HepG2 (cell line): ENCODE results near the gene EHBP1. TPM values are rescaled to one million over a fixed set of nuclear protein-coding genes. Genes with fewer than 3 reads are reported as not detected.
A peak's percentile ranks its signal among the peaks of the same experiment; 100 is the strongest.

Source experiments
- ATAC-seq: fragments of 200-7000 bp; cut with Tn5 transposase; 3 replicates; pipeline ENCODE4 v1.9.1; 2020; ENCODE audit warnings: mild to moderate bottlenecking, moderate library complexity
- BruUV-seq: library from RNA; stranded (reverse); fragments of 400-500 nt; replicated peaks from 2 replicates; lab custom pipeline; 2021; lab: Mats Ljungman, UMichigan
- CTCF ChIA-PET: fragments of 300-600 bp; formaldehyde crosslinking; extraction: SDS; loops from one replicate; lab custom pipeline; 2021; ENCODE audit warnings: low total read pairs, inconsistent platforms, low intra/inter-chr PET ratio; lab: Yijun Ruan, JAX
- POLR2A ChIA-PET: fragments of 350-600 bp; sonication (Branson Sonifier 250); formaldehyde crosslinking; loops from one replicate; lab custom pipeline; 2020; ENCODE audit warnings: antibody characterized with exemption, inconsistent platforms; lab: Yijun Ruan, JAX
- DNase-seq: peaks from one replicate; pipeline ENCODE4 v3.0.0-alpha.2; 2015; ENCODE audit warnings: low spot score
- FAIRE-seq: peaks from 3 replicates; lab custom pipeline; 2011; peaks lifted over from hg19 to GRCh38; lab: Jason Lieb, UNC
- H2AFZ ChIP-seq: one replicate; pipeline ENCODE4 v1.6.1; 2011; ENCODE audit warnings: low read length, inconsistent platforms
- H3K27ac ChIP-seq: fragments of 300-600 bp; 3 replicates; pipeline ENCODE4 v1.8.0; 2011; ENCODE audit warnings: mixed run types, mild to moderate bottlenecking, mixed read lengths, low read length, inconsistent platforms; ENCODE audit not compliant: insufficient read depth; ENCODE audit errors: extremely low read length
- H3K27me3 ChIP-seq, 2 experiments: fragments of 200-600 bp in 1 of 2; 2 replicates in 1 of 2; 3 replicates in 1 of 2; pipeline versions ENCODE4 v1.6.0 to v1.8.0; 2011; ENCODE audit warnings: low read length in 2 of 2, mild to moderate bottlenecking in 2 of 2, moderate library complexity in 2 of 2, inconsistent platforms in 1 of 2; ENCODE audit not compliant: insufficient read depth in 2 of 2, control insufficient read depth in 1 of 2
- H3K36me3 ChIP-seq, 2 experiments: fragments of 200-600 bp in 1 of 2; replicated peaks in 1 of 2; 2 replicates in 1 of 2; 3 replicates in 1 of 2; pipeline versions ENCODE4 v1.5.1 to v1.8.0; 2011; ENCODE audit warnings: low read length in 2 of 2, inconsistent platforms in 1 of 2; ENCODE audit not compliant: insufficient read depth in 2 of 2, control insufficient read depth in 1 of 2
- H3K4me1 ChIP-seq: 2 replicates; pipeline ENCODE4 v1.5.1; 2012; ENCODE audit warnings: low read length, inconsistent platforms; ENCODE audit not compliant: insufficient read depth
- H3K4me2 ChIP-seq: 2 replicates; pipeline ENCODE4 v1.6.0; 2011; ENCODE audit warnings: low read depth, low read length, inconsistent platforms
- H3K4me3 ChIP-seq, 3 experiments: fragments of 200-600 bp in 1 of 3; sonication (generic), shearing (Covaris generic) in 1 of 3; replicated peaks in 1 of 3; 2 replicates each; pipeline ENCODE4 v1.5.1; 2011 to 2016; ENCODE audit warnings: low read length in 3 of 3, inconsistent platforms in 2 of 3, low read depth in 2 of 3, mild to moderate bottlenecking in 2 of 3, control low read depth in 1 of 3, mixed read lengths in 1 of 3; ENCODE audit not compliant: insufficient read depth in 1 of 3
- H3K79me2 ChIP-seq: one replicate; pipeline ENCODE4 v1.6.1; 2011; ENCODE audit warnings: low read length, inconsistent platforms; ENCODE audit not compliant: insufficient read depth
- H3K9ac ChIP-seq: 2 replicates; pipeline ENCODE4 v1.6.0; 2011; ENCODE audit warnings: mild to moderate bottlenecking, low read depth, low read length, inconsistent platforms; ENCODE audit not compliant: insufficient read depth
- H3K9me3 ChIP-seq: 2 replicates; pipeline ENCODE4 v1.5.1; 2012; ENCODE audit warnings: mild to moderate bottlenecking, low read length
- H4K20me1 ChIP-seq: 2 replicates; pipeline ENCODE4 v1.6.0; 2011; ENCODE audit warnings: inconsistent platforms, mild to moderate bottlenecking, low read length, moderate library complexity; ENCODE audit not compliant: insufficient read depth
- ATF7 ChIP-seq, 2 experiments: fragments of 450-650 bp in 1 of 2; sonication (generic) in 1 of 2; formaldehyde crosslinking in 1 of 2; IDR thresholded peaks; 2 replicates each; pipeline versions ENCODE4 v1.4.0 to v1.6.1; 2016 to 2020; ENCODE audit warnings: antibody characterized with exemption in 1 of 2, mild to moderate bottlenecking in 1 of 2, missing genetic modification reagents in 1 of 2
- JUN ChIP-seq: sonication (generic); formaldehyde crosslinking; IDR thresholded peaks from 2 replicates; pipeline ENCODE4 v1.4.0; 2020; ENCODE audit warnings: mild to moderate bottlenecking, missing genetic modification reagents
- LCORL ChIP-seq, 2 experiments: fragments of 450-650 bp in 1 of 2; sonication (generic) in 1 of 2; formaldehyde crosslinking in 1 of 2; IDR thresholded peaks; 2 replicates each; pipeline versions ENCODE4 v1.5.0 to v1.6.1; 2017 to 2020; ENCODE audit warnings: antibody characterized with exemption in 1 of 2, missing genetic modification reagents in 1 of 2
- ZNF3 ChIP-seq: IDR thresholded peaks from 2 replicates; pipeline ENCODE4 v1.7.0; 2017; ENCODE audit warnings: inconsistent platforms
- WGBS: methylation state at CpG from one replicate; pipeline ENCODE4 v1.1.6; 2017; ENCODE audit warnings: low lambda C conversion rate; 5-methylcytosine and 5-hydroxymethylcytosine counted together
- in situ Hi-C: cut with HindIII; loops from 2 replicates; pipeline ENCODE4 v1.10.0; 2017; ENCODE audit warnings: low pct_unique_long_range_greater_than_20kb; ENCODE audit not compliant: extremely low pct_ligation_motif_present
- intact Hi-C: fragments of 100-400 bp; cut with micrococcal nuclease; formaldehyde crosslinking; loops from one replicate; pipeline ENCODE4 v1.10.0; 2022; ENCODE audit not compliant: unreplicated experiment
- polyA plus RNA-seq, 8 experiments: library from polyadenylated mRNA; depleted of rRNA in 3 of 8; stranded (reverse) in 7 of 8; unstranded in 1 of 8; fragments of >200 nt; fragmentation: Illumina TruSeq in 4 of 8; extraction: Trizol in 4 of 8; gene quantifications; 2 replicates each; pipeline versions ENCODE4 v1.2.1 to v1.2.3, GENCODE V29; 2011 to 2016; ENCODE audit warnings: low read depth in 4 of 8, missing spikeins in 1 of 8, mixed read lengths in 1 of 8; ENCODE audit not compliant: insufficient read depth in 1 of 8
- total RNA-seq, 5 experiments: library from RNA; depleted of rRNA; stranded (reverse); fragments of >200 nt; fragmentation: Illumina TruSeq; extraction: Trizol; gene quantifications; 2 replicates each; pipeline ENCODE4 v1.2.3, GENCODE V29; 2016; ENCODE audit warnings: low read depth in 1 of 5
- TF ChIP-seq, protein P1 (sequence below): sonication (generic); formaldehyde crosslinking; IDR thresholded peaks from 2 replicates; pipeline ENCODE4 v1.5.0; 2020; ENCODE audit warnings: mild to moderate bottlenecking, missing genetic modification reagents
- TF ChIP-seq, protein P2 (sequence below): sonication (generic); formaldehyde crosslinking; IDR thresholded peaks from 2 replicates; pipeline ENCODE4 v1.5.0; 2020; ENCODE audit warnings: missing genetic modification reagents
- TF ChIP-seq, protein P3 (sequence below): sonication (generic); formaldehyde crosslinking; IDR thresholded peaks from 2 replicates; pipeline ENCODE4 v1.9.0; 2021; ENCODE audit warnings: missing genetic modification reagents, mild to moderate bottlenecking, borderline replicate concordance
- TF ChIP-seq, protein P4 (sequence below): sonication (generic); formaldehyde crosslinking; IDR thresholded peaks from 2 replicates; pipeline ENCODE4 v1.8.1; 2023; ENCODE audit warnings: mild to moderate bottlenecking, moderate library complexity, missing genetic modification reagents

EHBP1 gene
- total and polyA plus RNA-seq, 2 of the 13 experiments (the other 11 are each of a cell fraction or from before 2014, with no cell fraction given), result 93.5 to 146 TPM

DNA sequence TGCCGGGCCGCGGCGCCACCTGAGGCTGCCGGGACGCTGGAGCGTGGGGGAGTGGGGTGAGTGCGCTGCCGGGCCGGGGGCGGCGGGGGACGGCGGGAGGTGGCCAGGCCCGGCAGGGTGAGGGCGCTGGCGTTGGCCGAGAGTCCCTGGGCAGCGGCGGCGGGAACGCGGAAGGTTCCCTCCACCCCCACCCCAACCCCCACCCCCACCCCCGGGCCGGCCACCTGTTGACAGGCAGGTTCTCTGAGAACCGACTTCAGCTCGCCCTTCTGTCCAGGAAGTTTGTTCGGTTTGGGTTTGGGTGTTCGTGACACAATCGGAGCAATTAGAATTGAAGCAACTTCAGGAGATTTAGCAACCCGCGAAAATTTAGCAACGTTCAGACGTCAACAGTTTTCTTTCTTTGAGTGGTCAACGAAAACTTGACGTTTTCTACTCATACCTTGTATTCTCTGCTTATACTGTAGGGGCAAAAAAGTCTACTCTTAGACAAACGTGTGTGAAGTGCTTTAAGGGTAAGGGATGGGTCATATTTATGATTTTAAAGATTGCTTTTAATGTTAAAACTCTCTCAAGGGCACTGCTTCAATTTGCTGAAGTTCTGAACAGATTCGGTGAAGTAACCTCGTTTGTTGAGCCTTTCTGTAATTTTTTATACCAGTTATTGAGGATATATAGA lies 354.4 kb downstream of the EHBP1 start:
- CTCF ChIA-PET, result no interaction called here
- intact Hi-C loops, result no loop called here
- BruUV-seq, result no TSS peak

DNA sequence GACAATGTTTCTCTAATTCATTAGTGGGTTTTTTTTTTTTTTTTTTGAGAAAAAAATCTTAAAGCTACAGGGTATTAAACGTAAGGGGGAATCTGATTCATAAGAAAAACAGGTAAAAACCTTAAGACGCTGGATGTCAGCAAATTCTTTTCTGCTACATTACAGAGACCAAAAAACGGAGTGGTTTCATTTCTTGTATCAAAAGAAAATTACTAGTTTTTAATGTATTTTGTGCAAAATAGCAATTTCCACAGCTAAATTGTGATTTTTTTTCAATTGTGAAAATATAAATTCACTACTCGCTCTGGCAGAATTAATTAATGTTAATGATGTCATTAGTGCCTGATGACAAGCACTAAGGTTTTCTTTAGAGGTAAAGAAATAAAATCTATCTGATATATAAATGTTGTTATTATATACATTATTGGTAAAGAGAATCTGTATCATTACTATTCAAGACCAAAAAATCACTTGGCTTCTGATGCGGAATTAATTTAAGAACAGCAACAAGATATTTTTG lies 355.0 kb downstream of the EHBP1 start:
- DNase-seq, result no peak
- no peak overlapping the region for H3K4me2 ChIP-seq
- CTCF ChIA-PET, result no interaction called here

More for the DNA sequence above, 354.4 kb downstream of the EHBP1 start:
- TF ChIP-seq, protein P1, sequence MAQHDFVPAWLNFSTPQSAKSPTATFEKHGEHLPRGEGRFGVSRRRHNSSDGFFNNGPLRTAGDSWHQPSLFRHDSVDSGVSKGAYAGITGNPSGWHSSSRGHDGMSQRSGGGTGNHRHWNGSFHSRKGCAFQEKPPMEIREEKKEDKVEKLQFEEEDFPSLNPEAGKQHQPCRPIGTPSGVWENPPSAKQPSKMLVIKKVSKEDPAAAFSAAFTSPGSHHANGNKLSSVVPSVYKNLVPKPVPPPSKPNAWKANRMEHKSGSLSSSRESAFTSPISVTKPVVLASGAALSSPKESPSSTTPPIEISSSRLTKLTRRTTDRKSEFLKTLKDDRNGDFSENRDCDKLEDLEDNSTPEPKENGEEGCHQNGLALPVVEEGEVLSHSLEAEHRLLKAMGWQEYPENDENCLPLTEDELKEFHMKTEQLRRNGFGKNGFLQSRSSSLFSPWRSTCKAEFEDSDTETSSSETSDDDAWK (CRISPR knock-in tag), result no peak
- Histone ChIP-seq H3K9ac (no peak overlapping the region), H3K4me2 (no peak overlapping the region), H4K20me1 (no peaks in the 10 kb centered on the region), H2AFZ (no peak overlapping the region), H3K79me2 (no peaks in the 10 kb centered on the region), H3K9me3 (no peaks in the 10 kb centered on the region), H3K36me3 (peaks cover 8 to 25% of the 10 kb centered on the region in 2 experiments; a peak in 4 of 5 replicates), H3K4me1 (no peaks in the 10 kb centered on the region), H3K27me3 (no peaks in the 10 kb centered on the region), H3K27ac (no peak overlapping the region), H3K4me3 (no peak overlapping the region)
- ATAC-seq (peak; percentile 13; the same call in 1 of the 3 replicates), DNase-seq (no peak), FAIRE-seq (no peak)
- POLR2A ChIA-PET, result no interaction called here
- in situ Hi-C loops, result loop anchor here (25.0 kb wide), 1 partner anchor 648 kb away; no protein-coding TSS in a partner anchor
- 87% methylated on average over 39 of the region's 39 CpGs for WGBS

More for the DNA sequence above, 355.0 kb downstream of the EHBP1 start:
- Histone ChIP-seq H3K4me1 (no peaks in the 10 kb centered on the region), H3K27ac (no peak overlapping the region), H3K9me3 (no peaks in the 10 kb centered on the region), H3K27me3 (no peaks in the 10 kb centered on the region), H3K4me3 (no peak overlapping the region), H2AFZ (no peak overlapping the region), H4K20me1 (no peaks in the 10 kb centered on the region), H3K79me2 (no peaks in the 10 kb centered on the region), H3K9ac (no peak overlapping the region), H3K36me3 (peaks cover 5 to 19% of the 10 kb centered on the region in 2 experiments; a peak in 3 of 5 replicates)
- TF ChIP-seq, protein P2, sequence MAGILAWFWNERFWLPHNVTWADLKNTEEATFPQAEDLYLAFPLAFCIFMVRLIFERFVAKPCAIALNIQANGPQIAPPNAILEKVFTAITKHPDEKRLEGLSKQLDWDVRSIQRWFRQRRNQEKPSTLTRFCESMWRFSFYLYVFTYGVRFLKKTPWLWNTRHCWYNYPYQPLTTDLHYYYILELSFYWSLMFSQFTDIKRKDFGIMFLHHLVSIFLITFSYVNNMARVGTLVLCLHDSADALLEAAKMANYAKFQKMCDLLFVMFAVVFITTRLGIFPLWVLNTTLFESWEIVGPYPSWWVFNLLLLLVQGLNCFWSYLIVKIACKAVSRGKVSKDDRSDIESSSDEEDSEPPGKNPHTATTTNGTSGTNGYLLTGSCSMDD (CRISPR knock-in tag), result no peak
- TF ChIP-seq, protein P3, sequence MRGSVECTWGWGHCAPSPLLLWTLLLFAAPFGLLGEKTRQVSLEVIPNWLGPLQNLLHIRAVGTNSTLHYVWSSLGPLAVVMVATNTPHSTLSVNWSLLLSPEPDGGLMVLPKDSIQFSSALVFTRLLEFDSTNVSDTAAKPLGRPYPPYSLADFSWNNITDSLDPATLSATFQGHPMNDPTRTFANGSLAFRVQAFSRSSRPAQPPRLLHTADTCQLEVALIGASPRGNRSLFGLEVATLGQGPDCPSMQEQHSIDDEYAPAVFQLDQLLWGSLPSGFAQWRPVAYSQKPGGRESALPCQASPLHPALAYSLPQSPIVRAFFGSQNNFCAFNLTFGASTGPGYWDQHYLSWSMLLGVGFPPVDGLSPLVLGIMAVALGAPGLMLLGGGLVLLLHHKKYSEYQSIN (CRISPR knock-in tag), result no peak
- TF ChIP-seq ATF7 (IDR thresholded peaks at IDR 0.05) (peak; percentile 51), ATF7 (CRISPR knock-in tag; IDR thresholded peaks at IDR 0.05) (no peak), ZNF3 (no peak), JUN (CRISPR knock-in tag) (no peak), LCORL (IDR thresholded peaks at IDR 0.05) (no peak), LCORL (CRISPR knock-in tag; IDR thresholded peaks at IDR 0.05) (no peak)
- TF ChIP-seq, protein P4, sequence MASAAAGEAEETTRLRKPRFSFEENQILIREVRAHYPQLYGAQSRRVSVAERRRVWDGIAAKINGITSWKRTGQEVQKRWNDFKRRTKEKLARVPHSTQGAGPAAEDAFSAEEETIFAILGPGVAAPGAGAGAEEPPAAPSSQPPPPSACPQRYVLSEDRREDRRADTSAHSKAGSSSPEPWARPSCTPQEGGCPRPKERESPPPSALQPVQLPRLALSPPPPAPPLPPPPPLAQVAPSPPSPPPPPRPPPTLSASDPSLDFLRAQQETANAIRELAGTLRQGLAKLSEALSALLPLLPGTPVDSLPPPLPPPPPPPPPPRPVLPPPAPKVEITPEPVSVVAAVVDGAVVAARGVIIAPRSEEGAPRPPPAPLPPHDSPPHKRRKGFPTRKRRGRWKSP (CRISPR knock-in tag), result no peak
- ATAC-seq (no peak), FAIRE-seq (no peak)
- in situ Hi-C loops, result loop anchor here (25.0 kb wide), 1 partner anchor 648 kb away; no protein-coding TSS in a partner anchor
- WGBS, result 86% methylated on average over 5 of the region's 5 CpGs
- intact Hi-C loops, result no loop called here
- no TSS peak for BruUV-seq
- POLR2A ChIA-PET, result no interaction called here
